Kidney (tissue), 14 donors: ENCODE data around the gene REG1B. TPM values are rescaled to one million over a fixed set of nuclear protein-coding genes. Genes with fewer than 3 reads are reported as not detected.

Experiments
- DNase-seq, 5 donors: peaks; one replicate each; pipeline ENCODE4 v3.0.0-alpha.2; 2013 to 2020
- FAIRE-seq: peaks from 2 replicates; lab custom pipeline; 2012; peaks lifted over from hg19 to GRCh38; lab: Jason Lieb, UNC
- H3K27ac ChIP-seq, 2 donors: one replicate each; pipeline ENCODE4 v1.7.0; 2013; ENCODE audit warnings: low read depth in 2 of 2, low read length in 2 of 2, inconsistent platforms in 1 of 2
- H3K27me3 ChIP-seq: one replicate; pipeline ENCODE4 v1.7.1; 2013; ENCODE audit warnings: low read length, inconsistent platforms; ENCODE audit not compliant: control insufficient read depth, insufficient read depth
- H3K36me3 ChIP-seq, 3 donors: one replicate each; pipeline versions ENCODE4 v1.7.0 to v1.7.1; 2013; ENCODE audit warnings: low read length in 3 of 3, control low read depth in 1 of 3, inconsistent platforms in 1 of 3; ENCODE audit not compliant: insufficient read depth in 3 of 3, control insufficient read depth in 2 of 3
- H3K4me1 ChIP-seq, 3 donors: one replicate each; pipeline versions ENCODE4 v1.7.0 to v1.7.1; 2013; ENCODE audit warnings: low read length in 3 of 3, inconsistent platforms in 1 of 3, low read depth in 1 of 3; ENCODE audit not compliant: control insufficient read depth in 2 of 3, insufficient read depth in 2 of 3
- H3K4me3 ChIP-seq, 3 donors: one replicate each; pipeline versions ENCODE4 v1.7.0 to v1.8.1; 2013; ENCODE audit warnings: low read length in 3 of 3, control low read depth in 1 of 3, inconsistent platforms in 1 of 3
- H3K9ac ChIP-seq, 3 donors: one replicate each; pipeline versions ENCODE4 v1.7.0 to v1.7.1; 2013; ENCODE audit warnings: low read length in 3 of 3, control low read depth in 1 of 3, inconsistent platforms in 1 of 3
- H3K9me3 ChIP-seq, 3 donors: one replicate each; pipeline versions ENCODE4 v1.7.0 to v1.7.1; 2013; ENCODE audit warnings: low read length in 3 of 3, control low read depth in 1 of 3, inconsistent platforms in 1 of 3; ENCODE audit not compliant: control insufficient read depth in 2 of 3, insufficient read depth in 1 of 3
- CTCF ChIP-seq: IDR thresholded peaks from 3 replicates; pipeline ENCODE4 v1.5.1; 2012; ENCODE audit warnings: mild to moderate bottlenecking, moderate library complexity, borderline replicate concordance; ENCODE audit not compliant: insufficient read depth; ENCODE audit errors: extremely low read depth
- intact Hi-C: fragments of 100-400 bp; cut with DNase I; formaldehyde crosslinking; loops from one replicate; pipeline ENCODE4 v1.11.1; 2022
- polyA plus RNA-seq: library from polyadenylated mRNA; stranded (reverse); fragments of 350-450 nt; fragmentation: Illumina TruSeq; extraction: RNeasy Lipid Tissue Mini Kit (QIAGEN cat#74804); gene quantifications from one replicate; pipeline ENCODE4 v1.2.3, GENCODE V29; 2014; ENCODE audit warnings: low read depth, low replicate concordance; ENCODE audit not compliant: insufficient read depth
- total RNA-seq: library from RNA; stranded (reverse); fragmentation: NEBNext Ultra II Directional; extraction: Animal tissue kit (Norgen Biotek cat#: 25700); gene quantifications from one replicate; pipeline ENCODE4 v1.2.1, GENCODE V29; 2021
- donor health status: control.
- donor health status: control.
- donor health status: control.
- donor health status: control.
- donor health status: control.
- donor health status: DM: yes; HTN: yes; CAD: no.
- donor health status: Normal renal cell carcinoma (clear cell type).

REG1B gene
- total and polyA plus RNA-seq, 2 donors from 2014 or later: 1.5 to 11.0 TPM

- intact Hi-C loops: no loop called here
- Histone ChIP-seq H3K9ac (no peak overlapping the region), H3K4me3 (no peak overlapping the region), H3K36me3 (no peaks in the 10 kb centered on the region), H3K4me1 (no peaks in the 10 kb centered on the region), H3K27me3 (no peaks in the 10 kb centered on the region), H3K27ac (no peak overlapping the region), H3K9me3 (no peaks in the 10 kb centered on the region)
- DNase-seq (no peak), FAIRE-seq (no peak)
- TF ChIP-seq CTCF: no peak
Observed at GRCh38 chr2:79085382-79085781, 2.4 kb downstream of the REG1B start.

- no peak overlapping the region for H3K9ac ChIP-seq
- no peaks in the 10 kb centered on the region for H3K9me3 ChIP-seq
- no peak for TF ChIP-seq CTCF
- H3K4me1 ChIP-seq: no peaks in the 10 kb centered on the region
- H3K36me3 ChIP-seq: no peaks in the 10 kb centered on the region
- H3K4me3 ChIP-seq: no peak overlapping the region
- DNase-seq: no peak
- FAIRE-seq: no peak
- intact Hi-C loops: no loop called here
- no peaks in the 10 kb centered on the region for H3K27me3 ChIP-seq
- H3K27ac ChIP-seq: no peak overlapping the region
Observed at GRCh38 chr2:79084495-79085135, 3.2 kb downstream of the REG1B start.

- DNase-seq (no peak), FAIRE-seq (no peak)
- intact Hi-C loops: no loop called here
- Histone ChIP-seq H3K27me3 (no peaks in the 10 kb centered on the region), H3K4me1 (no peaks in the 10 kb centered on the region), H3K9ac (no peak overlapping the region), H3K27ac (no peak overlapping the region), H3K9me3 (no peaks in the 10 kb centered on the region), H3K36me3 (no peaks in the 10 kb centered on the region), H3K4me3 (no peak overlapping the region)
- TF ChIP-seq CTCF: no peak
Observed at GRCh38 chr2:79083597-79084251, 4.1 kb downstream of the REG1B start.
